Right renal pelvis (tissue), 4 donors: ENCODE results near the gene CRABP1. TPM values are rescaled to one million over a fixed set of nuclear protein-coding genes. Genes with fewer than 3 reads are reported as not detected.

Experiments
- DNase-seq, 4 donors: peaks; one replicate each; pipeline ENCODE4 v3.0.0-alpha.2; 2013; ENCODE audit warnings: low read depth in 4 of 4, low spot score in 3 of 4, missing footprints in 1 of 4
- polyA plus RNA-seq, 4 donors: library from polyadenylated mRNA; unstranded; fragments of 120-200 nt; gene quantifications; one replicate each; pipeline ENCODE4 v1.2.1, GENCODE V29; 2013; ENCODE audit not compliant: insufficient read length in 4 of 4

CRABP1 gene
- polyA plus RNA-seq, 4 donors: 57.5 to 72.9 (median 60.6) TPM

- peak in 1 of 4 donors; percentile 45 for DNase-seq
Measured at GRCh38 chr15:78316283-78317083, 23.7 kb upstream of the CRABP1 start.

- DNase-seq: no peak
Measured at GRCh38 chr15:78317145-78317836, 22.9 kb upstream of the CRABP1 start.

GRCh38 chr15:78319588-78319987 is 20.6 kb upstream of the CRABP1 start:
- no peak for DNase-seq

GRCh38 chr15:78320183-78320582 is 20.0 kb upstream of the CRABP1 start:
- no peak for DNase-seq

- no peak for DNase-seq
Measured at GRCh38 chr15:78321041-78321570, 19.0 kb upstream of the CRABP1 start.

GRCh38 chr15:78321786-78322185 is 18.4 kb upstream of the CRABP1 start:
- DNase-seq: no peak

- no peak for DNase-seq
Measured at GRCh38 chr15:78322243-78322642, 17.9 kb upstream of the CRABP1 start.

GRCh38 chr15:78322724-78323521 is 17.2 kb upstream of the CRABP1 start:
- no peak for DNase-seq

- DNase-seq: no peak
Measured at GRCh38 chr15:78323693-78324092, 16.5 kb upstream of the CRABP1 start.

- DNase-seq: no peak
Measured at GRCh38 chr15:78324144-78324543, 16.0 kb upstream of the CRABP1 start.

GRCh38 chr15:78325092-78325843 is 14.9 kb upstream of the CRABP1 start:
- DNase-seq: no peak

GRCh38 chr15:78327466-78327865 is 12.7 kb upstream of the CRABP1 start:
- no peak for DNase-seq

GRCh38 chr15:78329625-78330024 is 10.5 kb upstream of the CRABP1 start:
- no peak for DNase-seq

GRCh38 chr15:78334845-78335244 is 5.3 kb upstream of the CRABP1 start:
- DNase-seq: no peak

GRCh38 chr15:78335985-78336384 is 4.2 kb upstream of the CRABP1 start:
- no peak for DNase-seq

- DNase-seq: no peak
Measured at GRCh38 chr15:78338781-78339180, 1.4 kb upstream of the CRABP1 start.

- DNase-seq: no peak
Measured at GRCh38 chr15:78339559-78339958, 594 bp upstream of the CRABP1 start.

- no peak for DNase-seq
Measured at GRCh38 chr15:78341057-78341987, 1.2 kb downstream of the CRABP1 start.

GRCh38 chr15:78342021-78342420 is 1.9 kb downstream of the CRABP1 start:
- DNase-seq: no peak
